Endothelial cell of umbilical vein (primary cell): ENCODE data around the gene LGALS4. TPM values are rescaled to one million over a fixed set of nuclear protein-coding genes. Genes with fewer than 3 reads are reported as not detected.
"Not testable (repeated sequence)": the region's sequence is repeated elsewhere in the genome, so short reads cannot be mapped to it uniquely, and the experiment has no call there.

Source experiments
- BruUV-seq: library from RNA; stranded (reverse); fragments of 400-500 nt; replicated peaks from 2 replicates; lab custom pipeline; 2021; lab: Mats Ljungman, UMichigan
- CTCF ChIA-PET: fragments of 300-600, 350-600 bp; sonication (Branson Sonifier 250); formaldehyde crosslinking; loops from one replicate; lab custom pipeline; 2021; ENCODE audit warnings: antibody characterized with exemption, inconsistent platforms; lab: Charles Lee
- POLR2A ChIA-PET: fragments of 300-600, 350-600 bp; sonication (Branson Sonifier 250); formaldehyde crosslinking; loops from one replicate; lab custom pipeline; 2021; ENCODE audit warnings: antibody characterized with exemption, inconsistent platforms; lab: Charles Lee
- DNase-seq: peaks from one replicate; pipeline ENCODE4 v3.0.0-alpha.2; 2011; ENCODE audit warnings: low read depth, low spot score
- FAIRE-seq: peaks from 2 replicates; lab custom pipeline; 2011; peaks lifted over from hg19 to GRCh38; lab: Jason Lieb, UNC
- H2AFZ ChIP-seq: 2 replicates; pipeline ENCODE4 v1.6.0; 2012; ENCODE audit warnings: low read depth, low read length, control low read depth, inconsistent platforms
- H3K27ac ChIP-seq: 2 replicates; pipeline ENCODE4 v1.5.1; 2011; ENCODE audit warnings: low read depth, mild to moderate bottlenecking, control low read depth, low read length, moderate library complexity; ENCODE audit not compliant: insufficient read depth
- H3K27me3 ChIP-seq, 2 experiments: 2 replicates each; pipeline versions ENCODE4 v1.6.0 to v1.6.1; 2011; ENCODE audit warnings: low read length in 2 of 2, mixed read lengths in 1 of 2; ENCODE audit not compliant: control insufficient read depth in 2 of 2, insufficient read depth in 2 of 2
- H3K36me3 ChIP-seq, 2 experiments: 2 replicates in 1 of 2; 3 replicates in 1 of 2; pipeline ENCODE4 v1.5.1; 2011; ENCODE audit warnings: low read length in 2 of 2, mild to moderate bottlenecking in 1 of 2, moderate library complexity in 1 of 2; ENCODE audit not compliant: control insufficient read depth in 2 of 2, insufficient read depth in 2 of 2; ENCODE audit errors: extremely low read depth in 1 of 2
- H3K4me1 ChIP-seq: 3 replicates; pipeline ENCODE4 v1.5.1; 2011; ENCODE audit warnings: mild to moderate bottlenecking, low read length; ENCODE audit not compliant: control insufficient read depth, insufficient read depth; ENCODE audit errors: extremely low read depth
- H3K4me2 ChIP-seq: 2 replicates; pipeline ENCODE4 v1.6.1; 2011; ENCODE audit warnings: low read length, control low read depth, mixed read lengths; ENCODE audit not compliant: insufficient read depth
- H3K4me3 ChIP-seq, 3 experiments: fragments of 200-600 bp in 1 of 3; sonication (generic), shearing (Covaris generic) in 1 of 3; replicated peaks in 1 of 3; 2 replicates each; pipeline ENCODE4 v1.5.1; 2011 to 2016; ENCODE audit warnings: control low read depth in 3 of 3, low read length in 3 of 3, mild to moderate bottlenecking in 2 of 3, inconsistent platforms in 1 of 3, low read depth in 1 of 3, moderate library complexity in 1 of 3; ENCODE audit not compliant: insufficient read depth in 1 of 3
- H3K79me2 ChIP-seq: 2 replicates; pipeline ENCODE4 v1.6.0; 2012; ENCODE audit warnings: low read length, inconsistent platforms; ENCODE audit not compliant: control insufficient read depth, insufficient read depth
- H3K9ac ChIP-seq: replicated peaks from 2 replicates; pipeline ENCODE3; 2011; ENCODE audit warnings: low read length, control low read depth; ENCODE audit not compliant: insufficient read depth; ENCODE audit errors: extremely low read depth
- H3K9me1 ChIP-seq: replicated peaks from 3 replicates; pipeline ENCODE4 v1.6.0; 2011; ENCODE audit warnings: mild to moderate bottlenecking, low read length; ENCODE audit not compliant: control insufficient read depth, insufficient read depth; ENCODE audit errors: extremely low read depth
- H3K9me3 ChIP-seq: replicated peaks from 2 replicates; pipeline ENCODE4 v1.5.1; 2012; ENCODE audit warnings: low read length, inconsistent platforms; ENCODE audit not compliant: control insufficient read depth, insufficient read depth
- H4K20me1 ChIP-seq: replicated peaks from 2 replicates; pipeline ENCODE3; 2011; ENCODE audit warnings: mild to moderate bottlenecking, low read length; ENCODE audit not compliant: control insufficient read depth, insufficient read depth; ENCODE audit errors: extremely low read depth
- EZH2 ChIP-seq: IDR thresholded peaks from 2 replicates; pipeline ENCODE4 v1.6.1; 2012; ENCODE audit warnings: borderline replicate concordance, low read depth, mild to moderate bottlenecking, moderate library complexity, low read length, inconsistent platforms; ENCODE audit not compliant: severe bottlenecking
- FOS ChIP-seq: IDR thresholded peaks from 2 replicates; pipeline ENCODE4 v1.6.1; 2011; ENCODE audit warnings: mild to moderate bottlenecking, low read length, moderate library complexity, borderline replicate concordance; ENCODE audit not compliant: insufficient read depth
- MYC ChIP-seq: IDR thresholded peaks from one replicate; pipeline ENCODE4 v1.6.1; 2011; ENCODE audit warnings: mild to moderate bottlenecking, low read depth, low read length
- POLR2A ChIP-seq: IDR thresholded peaks from 2 replicates; pipeline ENCODE4 v1.6.1; 2012; ENCODE audit warnings: low read depth, mild to moderate bottlenecking, control low read depth, low read length
- POLR2AphosphoS5 ChIP-seq: IDR thresholded peaks from 2 replicates; pipeline ENCODE4 v1.6.1; 2012; ENCODE audit warnings: low read depth, mild to moderate bottlenecking, control low read depth, low read length, moderate library complexity; ENCODE audit not compliant: insufficient read depth
- dilution Hi-C: fragments of 300-500 bp; cut with MboI; formaldehyde crosslinking; loops from one replicate; pipeline ENCODE4 v1.15.0; 2019; ENCODE audit warnings: low sequenced_read_pairs; ENCODE audit not compliant: extremely low pct_ligation_motif_present
- intact Hi-C: fragments of 100-400 bp; cut with micrococcal nuclease; formaldehyde crosslinking; loops from one replicate; pipeline ENCODE4 v1.10.0; 2022
- polyA plus RNA-seq, 4 experiments: library from polyadenylated mRNA; depleted of rRNA in 3 of 4; stranded (reverse) in 3 of 4; unstranded in 1 of 4; fragments of >200 nt; gene quantifications; 2 replicates each; pipeline versions ENCODE4 v1.2.1 to v1.2.3, GENCODE V29; 2011 to 2012; ENCODE audit warnings: missing spikeins in 1 of 4
- total RNA-seq: library from RNA; stranded (reverse); gene quantifications from 2 replicates; pipeline ENCODE4 v1.2.3, GENCODE V29; 2021

The LGALS4 gene
- total and polyA plus RNA-seq, 2 donors (not counting 3 experiments of a cell fraction or from before 2014, with no cell fraction given): 0.19 TPM; not detected in 1

- no peak overlapping the region for H2AFZ ChIP-seq
- dilution Hi-C loops (no loop called here), intact Hi-C loops (no loop called here)
- peaks cover 22% of the 10 kb centered on the region for H3K4me1 ChIP-seq
- CTCF ChIA-PET: interaction anchor here (2.2 kb wide), 1 partner anchor 92 kb away, joined by 9 read pairs; no protein-coding TSS in a partner anchor
- no peaks in the 10 kb centered on the region for H3K9me1 ChIP-seq
- no peak overlapping the region for H3K9ac ChIP-seq
- H3K4me3 ChIP-seq: no peak overlapping the region
- no peak for TF ChIP-seq EZH2
- no peak for TF ChIP-seq FOS
- TF ChIP-seq MYC: no peak
- TF ChIP-seq POLR2AphosphoS5: no peak
- TF ChIP-seq POLR2A: no peak
- no peak for FAIRE-seq
- H3K27ac ChIP-seq: no peak overlapping the region
- no peaks in the 10 kb centered on the region for H3K36me3 ChIP-seq
- no peaks in the 10 kb centered on the region for H3K79me2 ChIP-seq
- BruUV-seq: no TSS peak
- no peaks in the 10 kb centered on the region for H3K9me3 ChIP-seq
- POLR2A ChIA-PET: no interaction called here
- no peak overlapping the region for H3K4me2 ChIP-seq
- DNase-seq: no peak
- H4K20me1 ChIP-seq: no peaks in the 10 kb centered on the region
- no peaks in the 10 kb centered on the region for H3K27me3 ChIP-seq
Observed at GRCh38 chr19:38861368-38861767, 48.6 kb upstream of the LGALS4 start.

GRCh38 chr19:38859631-38860204 lies 47.0 kb upstream of the LGALS4 start:
- H4K20me1 ChIP-seq, POLR2A ChIA-PET, H3K4me3 ChIP-seq, DNase-seq, FAIRE-seq, H2AFZ ChIP-seq, H3K4me2 ChIP-seq, H3K9me1 ChIP-seq, H3K79me2 ChIP-seq, BruUV-seq, H3K36me3 ChIP-seq, H3K27ac ChIP-seq, H3K9ac ChIP-seq, dilution Hi-C loops, H3K9me3 ChIP-seq, H3K27me3 ChIP-seq: not testable (repeated sequence)
- CTCF ChIA-PET: interaction anchor here (1.5 kb wide), 1 partner anchor 28 kb away, joined by 3 read pairs; no protein-coding TSS in a partner anchor
- peaks cover 18% of the 10 kb centered on the region for H3K4me1 ChIP-seq
- intact Hi-C loops: loop anchor here (10.0 kb wide), 1 partner anchor 215 kb away; the partner anchor contains the start of gene ACTN4
